GM18909 (cell line): ENCODE data around the gene AMMECR1L.
"Not testable (repeated sequence)": the region's sequence is repeated elsewhere in the genome, so short reads cannot be mapped to it uniquely, and the experiment has no call there.

Experiments
- ATAC-seq: cut with Tn5 transposase; IDR thresholded peaks from one replicate; pipeline ENCODE4 v1.9.1; 2021; ENCODE audit warnings: mild to moderate bottlenecking; ENCODE audit not compliant: unreplicated experiment, poor library complexity

The AMMECR1L gene

DNA sequence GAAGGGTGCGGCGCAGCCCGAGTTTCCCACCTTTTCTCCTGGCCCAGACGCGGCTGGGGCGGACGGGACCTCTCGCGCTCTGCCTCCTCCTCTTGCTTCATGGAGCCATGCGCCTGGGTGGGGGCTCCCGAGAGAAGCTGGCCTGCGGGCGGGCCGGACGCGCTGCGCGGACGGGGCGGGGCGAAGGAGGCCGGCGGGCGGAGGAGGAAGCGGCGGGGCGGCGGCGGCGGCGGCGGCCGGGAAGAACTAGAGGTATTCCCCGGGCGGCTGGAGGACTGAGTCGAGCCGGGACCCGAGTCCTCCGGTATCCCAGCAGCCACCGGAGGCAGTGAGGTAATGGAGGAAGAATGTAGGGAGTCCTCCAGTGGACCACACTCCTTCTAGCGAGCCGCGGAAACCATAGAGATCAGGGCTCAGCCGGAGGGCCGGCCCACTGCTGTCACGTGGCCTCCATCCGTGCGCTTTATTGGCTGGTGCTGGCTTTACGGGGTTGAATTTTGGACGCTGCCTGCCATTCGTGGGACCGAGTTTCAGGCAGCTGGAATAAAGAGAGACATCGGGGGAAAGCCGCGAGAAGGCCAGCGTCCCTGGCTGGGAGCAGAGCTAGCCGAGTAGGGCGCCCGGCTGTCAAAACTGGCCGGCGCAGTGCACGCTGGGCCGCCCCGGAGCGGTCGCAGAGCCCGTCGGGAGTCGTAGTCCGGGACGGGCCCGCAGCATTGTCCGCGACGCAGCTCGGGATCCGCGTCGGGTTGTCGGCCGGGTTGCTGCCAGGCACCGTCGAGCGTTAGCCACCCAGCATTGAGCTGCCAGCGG is at the start of gene AMMECR1L:
Gene AMMECR1L (minus strand): TSS at position 177 of the 813 bp plus-strand sequence. CDS start 11,722 bp downstream, outside the sequence.
- peak; percentile 95 for ATAC-seq

DNA sequence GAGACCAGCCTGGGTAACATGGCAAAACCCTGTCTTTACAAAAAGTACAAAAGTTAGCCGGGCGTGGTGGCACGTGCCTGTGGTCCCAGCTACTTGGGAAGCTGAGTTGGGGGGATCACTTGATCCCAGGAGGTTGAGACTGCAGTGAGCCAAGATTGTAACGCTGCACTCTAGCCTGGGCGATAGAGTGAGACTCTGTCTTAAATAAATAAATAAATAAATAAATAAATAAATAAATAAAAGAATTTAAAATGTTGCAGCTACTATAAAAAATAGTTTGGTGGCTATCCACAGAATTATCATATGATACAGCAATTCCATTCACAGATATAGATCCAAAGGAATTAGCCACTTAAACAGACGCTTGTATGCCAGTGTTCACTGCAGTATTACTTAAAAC is 49.6 kb upstream of the AMMECR1L start:
- no peak for ATAC-seq

- no peak for ATAC-seq
Observed at GRCh38 chr2:127932199-127932876, 46.6 kb upstream of the AMMECR1L start.

DNA sequence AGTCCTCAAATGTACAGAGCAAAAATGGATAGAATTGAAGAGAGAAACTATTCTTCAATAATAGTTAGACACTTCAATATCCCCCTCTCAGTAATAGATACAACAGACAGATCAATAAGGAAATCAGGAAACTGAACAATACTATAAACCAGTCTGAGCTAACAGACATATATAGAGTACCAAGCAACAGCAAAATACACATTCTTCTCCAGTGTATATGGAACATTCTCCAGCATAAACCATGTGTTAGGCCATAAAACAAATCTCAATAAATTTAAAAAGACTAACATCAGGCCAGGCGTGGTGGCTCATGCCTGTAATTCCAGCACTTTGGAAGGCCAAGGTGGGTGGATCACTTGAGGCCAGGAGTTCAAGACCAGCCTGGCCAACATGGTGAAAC is 43.7 kb upstream of the AMMECR1L start:
- no peak for ATAC-seq

DNA sequence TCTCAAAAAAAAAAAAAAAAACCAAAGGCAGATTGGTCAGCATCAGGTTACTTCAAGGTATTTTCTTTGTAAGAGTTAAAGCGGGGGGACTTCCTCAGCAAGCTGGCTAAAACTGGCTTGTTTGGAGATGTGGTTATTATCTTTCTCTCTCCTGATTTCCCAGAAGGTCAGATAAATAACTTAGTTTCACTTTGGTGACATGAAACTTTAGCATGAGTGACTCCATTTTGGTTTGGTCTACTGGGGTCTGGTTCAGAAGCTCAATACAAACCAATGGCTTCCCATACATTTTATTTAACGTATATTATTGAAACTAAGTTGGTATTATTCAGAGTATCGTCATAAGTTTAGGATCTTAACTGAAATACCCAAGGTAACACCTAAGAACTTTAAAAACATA is 41.6 kb upstream of the AMMECR1L start:
- ATAC-seq, result no peak

GRCh38 chr2:127917916-127918315 is 32.2 kb upstream of the AMMECR1L start:
- ATAC-seq, result no peak

- ATAC-seq, result no peak
Observed at GRCh38 chr2:127913808-127914457, 28.2 kb upstream of the AMMECR1L start.

- ATAC-seq, result no peak
Observed at GRCh38 chr2:127911737-127912136, 26.0 kb upstream of the AMMECR1L start.

GRCh38 chr2:127910415-127910814 is 24.7 kb upstream of the AMMECR1L start:
- no peak for ATAC-seq

- ATAC-seq, result no peak
Observed at GRCh38 chr2:127909019-127909418, 23.3 kb upstream of the AMMECR1L start.

DNA sequence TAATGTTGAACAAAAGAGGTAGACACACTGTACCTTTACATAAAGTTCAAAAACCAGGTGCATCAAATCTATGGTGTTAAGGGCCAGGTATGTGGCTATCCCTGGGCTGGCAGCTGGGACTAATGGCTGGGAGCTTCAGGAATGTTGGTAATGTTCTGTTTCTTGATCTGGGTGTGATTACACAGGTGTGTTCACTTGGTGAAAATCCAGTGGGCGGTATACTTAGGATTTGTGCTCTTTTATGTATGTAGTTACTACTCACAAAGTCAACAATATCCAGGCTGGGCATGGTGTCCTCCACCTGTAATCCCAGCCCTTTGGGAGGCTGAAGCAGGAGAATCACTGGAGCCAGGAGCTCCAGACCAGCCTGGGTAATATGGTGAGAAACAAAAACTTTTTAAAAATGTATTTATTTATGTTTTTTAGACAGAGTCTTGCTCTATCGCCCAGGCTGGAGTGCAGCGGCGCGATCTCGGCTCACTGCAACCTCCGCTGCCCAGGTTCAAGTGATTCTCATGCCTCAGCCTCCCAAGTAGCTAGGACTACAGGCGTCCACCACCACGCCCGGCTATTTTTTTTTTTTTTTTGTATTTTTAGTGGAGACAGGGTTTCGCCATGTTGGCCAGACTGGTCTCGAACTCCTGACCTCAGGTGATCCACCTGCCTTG is 22.1 kb upstream of the AMMECR1L start:
- not testable (repeated sequence) for ATAC-seq

DNA sequence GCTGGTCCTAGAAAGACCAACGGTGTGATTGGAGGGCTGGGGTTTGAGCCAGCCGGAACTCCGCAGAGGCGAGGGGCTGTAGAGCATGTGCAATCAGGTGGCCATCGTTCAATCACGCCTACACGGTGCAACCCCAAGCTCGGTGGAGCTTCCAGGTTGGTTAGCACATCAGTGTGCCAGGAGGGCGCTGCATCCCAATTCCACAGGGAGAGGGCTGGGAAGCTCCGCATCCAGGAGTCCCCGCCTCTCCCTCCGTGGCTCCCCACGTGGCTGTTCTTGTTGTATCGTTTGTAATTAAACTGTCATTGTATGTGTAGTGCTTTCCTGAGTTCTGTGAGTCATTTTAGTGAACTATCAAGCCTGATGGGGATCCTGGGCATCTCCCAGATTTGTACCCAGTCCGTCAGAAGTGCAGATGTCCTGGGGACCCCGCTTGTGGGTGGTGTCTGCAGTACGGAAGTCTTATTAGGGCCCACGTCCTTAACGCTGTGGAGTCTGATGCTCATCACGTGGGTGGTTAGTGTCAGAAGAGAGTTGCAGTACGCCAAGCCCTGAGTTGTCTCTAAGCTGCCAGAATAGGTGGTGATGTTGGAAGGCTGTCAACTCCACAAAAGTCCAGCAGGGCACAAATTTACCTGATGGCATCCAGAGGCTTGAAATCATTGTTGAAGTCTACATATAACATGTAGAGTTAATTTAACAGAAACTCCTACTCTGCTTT is 20.6 kb upstream of the AMMECR1L start:
- ATAC-seq, result no peak

DNA sequence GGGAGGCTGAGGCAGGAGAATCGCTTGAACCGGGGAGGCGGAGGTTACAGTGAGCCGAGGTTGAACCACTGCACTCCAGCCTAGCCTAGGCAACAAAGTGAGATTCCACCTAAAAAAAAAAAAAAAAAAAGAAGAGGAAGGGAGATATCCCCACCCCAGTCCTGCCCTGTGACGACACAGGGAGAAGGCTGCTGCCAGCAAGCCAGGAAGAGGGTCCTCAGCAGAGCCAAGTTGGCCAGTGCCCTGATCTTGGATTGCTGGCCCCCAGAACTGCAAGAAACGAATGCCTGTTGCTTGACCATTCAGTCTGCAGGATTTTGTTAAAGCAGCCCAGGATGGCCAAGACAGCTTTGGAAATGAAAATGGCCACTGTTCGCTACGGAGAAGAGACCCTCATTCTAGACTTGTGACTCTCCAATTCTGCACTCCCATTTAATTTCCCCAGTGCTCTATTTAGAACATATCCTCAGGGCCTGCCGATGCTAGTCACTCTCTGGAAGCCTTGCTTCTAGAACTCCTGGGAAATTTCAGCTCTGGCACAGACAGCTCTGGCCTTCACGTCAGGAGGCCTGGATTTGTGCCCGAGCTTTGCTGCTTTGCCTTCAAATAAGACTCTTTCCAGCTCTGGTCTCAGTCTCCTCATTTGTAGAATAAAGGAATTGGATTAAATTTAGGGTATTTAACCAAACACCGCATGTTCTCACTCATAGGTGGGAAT is 15.7 kb upstream of the AMMECR1L start:
- no peak for ATAC-seq

GRCh38 chr2:127897531-127898211 is 11.9 kb upstream of the AMMECR1L start:
- ATAC-seq, result no peak

DNA sequence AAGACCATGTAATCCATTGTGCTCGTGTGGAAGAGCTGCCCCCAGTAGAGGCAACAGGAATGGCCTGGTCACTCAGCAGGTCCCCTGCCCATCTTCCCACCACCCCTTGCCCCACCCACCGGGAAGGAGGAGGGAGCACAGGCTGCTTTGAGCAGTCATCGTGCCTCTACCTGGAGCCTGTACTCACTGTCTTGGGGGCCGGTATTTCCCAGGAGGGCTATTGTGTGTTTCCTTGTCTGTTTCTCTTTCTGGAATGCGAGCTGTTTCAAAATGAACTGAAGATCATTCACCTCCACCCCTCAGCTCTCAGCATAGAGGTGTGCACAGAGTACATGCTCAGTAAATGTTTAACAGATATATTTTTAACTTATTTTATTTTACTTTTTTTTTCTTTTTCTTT is 7.7 kb upstream of the AMMECR1L start:
- ATAC-seq, result no peak

- no peak for ATAC-seq
Observed at GRCh38 chr2:127893033-127893432, 7.3 kb upstream of the AMMECR1L start.

- no peak for ATAC-seq
Observed at GRCh38 chr2:127891811-127892210, 6.1 kb upstream of the AMMECR1L start.

DNA sequence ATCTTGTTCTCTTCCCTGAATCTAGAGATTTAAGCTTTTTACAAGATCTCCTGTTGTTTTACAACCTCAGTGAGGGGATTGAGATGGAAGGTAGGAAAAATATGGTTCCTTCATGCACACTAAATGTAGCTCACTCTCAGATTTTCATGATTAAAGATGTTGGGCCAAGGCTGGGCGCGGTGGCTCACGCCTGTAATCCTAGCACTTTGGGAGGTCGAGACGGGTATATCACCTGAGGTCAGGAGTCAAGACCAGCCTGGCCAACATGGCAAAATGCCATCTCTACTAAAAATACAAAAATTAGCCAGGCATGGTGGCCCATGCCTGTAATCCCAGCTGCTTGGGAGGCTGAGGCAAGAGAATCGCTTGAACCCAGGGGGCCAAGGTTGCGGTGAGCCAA is 5.0 kb upstream of the AMMECR1L start:
- ATAC-seq, result not testable (repeated sequence)

DNA sequence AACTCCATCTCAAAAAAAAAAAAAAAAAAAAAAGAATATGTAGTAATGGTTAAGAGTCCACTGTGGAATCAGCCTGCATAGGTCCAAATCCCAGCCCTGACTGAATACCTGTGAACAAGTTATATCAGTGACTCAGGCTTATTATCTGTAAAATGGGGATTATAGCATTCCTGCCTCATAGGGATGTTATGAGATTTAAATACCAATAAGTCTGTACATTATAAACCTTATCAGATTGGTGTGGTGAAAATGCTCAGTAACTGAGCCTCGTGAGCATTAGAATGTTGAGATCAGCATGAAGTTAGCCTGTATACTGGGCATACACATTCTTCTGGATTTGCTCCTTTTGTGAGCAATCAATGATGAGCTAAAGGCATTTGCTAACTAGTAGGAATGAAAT is 3.0 kb upstream of the AMMECR1L start:
- no peak for ATAC-seq
